Right forelimb (tissue), 1 donor: ENCODE measurements around the gene HNRNPM.
"Not testable (repeated sequence)": the region's sequence is repeated elsewhere in the genome, so short reads cannot be mapped to it uniquely, and the experiment has no call there.

Experiments
- DNase-seq: peaks from one replicate; pipeline ENCODE4 v3.0.0-alpha.2; 2018

HNRNPM gene

DNA sequence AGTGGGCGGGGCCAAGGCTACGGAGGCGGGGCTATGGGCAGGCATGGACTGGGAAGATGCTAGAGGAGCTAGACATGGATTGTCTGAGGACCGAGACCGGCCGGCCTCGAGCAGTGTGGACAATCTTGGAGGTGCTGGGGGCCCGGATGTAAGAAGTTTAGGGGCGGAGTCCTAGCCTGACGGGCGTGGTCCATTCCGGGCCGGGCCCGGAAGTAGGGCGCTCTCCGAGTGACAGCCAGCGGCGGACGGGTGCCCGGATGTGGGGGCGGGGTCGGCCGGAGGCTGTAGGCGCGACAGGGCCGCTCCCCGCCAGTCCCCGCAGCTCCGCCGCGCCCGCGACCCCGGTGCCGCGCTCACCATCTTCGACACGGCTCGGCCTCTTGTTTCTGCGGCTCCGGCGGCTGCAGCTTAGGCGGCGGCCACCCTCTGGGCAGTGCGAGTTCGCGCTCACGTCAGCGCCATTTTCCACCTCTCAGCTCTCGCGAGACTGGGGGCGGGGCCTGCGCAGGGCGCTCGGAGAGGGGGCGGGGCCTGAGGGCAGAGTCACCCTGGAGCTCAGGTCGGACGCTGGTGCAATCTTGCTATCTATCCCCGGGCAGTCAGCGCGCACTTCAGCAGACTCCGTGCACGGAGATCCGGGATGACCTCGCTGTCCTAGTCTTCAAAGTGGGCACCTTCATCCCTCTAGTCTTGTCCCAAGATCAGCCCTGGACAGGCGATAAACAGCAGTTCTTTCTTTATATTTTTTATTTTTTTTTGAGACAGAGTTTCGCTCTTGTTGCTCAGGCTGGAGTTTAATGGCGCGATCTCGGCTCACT is 69.1 kb downstream of the HNRNPM start, which contains the start of gene ZNF414:
TSS of gene ZNF414 (minus strand) at position 481 of the 818 bp plus-strand sequence. CDS start at position 360, 121 bp downstream.
- peak; percentile 99 for DNase-seq

DNA sequence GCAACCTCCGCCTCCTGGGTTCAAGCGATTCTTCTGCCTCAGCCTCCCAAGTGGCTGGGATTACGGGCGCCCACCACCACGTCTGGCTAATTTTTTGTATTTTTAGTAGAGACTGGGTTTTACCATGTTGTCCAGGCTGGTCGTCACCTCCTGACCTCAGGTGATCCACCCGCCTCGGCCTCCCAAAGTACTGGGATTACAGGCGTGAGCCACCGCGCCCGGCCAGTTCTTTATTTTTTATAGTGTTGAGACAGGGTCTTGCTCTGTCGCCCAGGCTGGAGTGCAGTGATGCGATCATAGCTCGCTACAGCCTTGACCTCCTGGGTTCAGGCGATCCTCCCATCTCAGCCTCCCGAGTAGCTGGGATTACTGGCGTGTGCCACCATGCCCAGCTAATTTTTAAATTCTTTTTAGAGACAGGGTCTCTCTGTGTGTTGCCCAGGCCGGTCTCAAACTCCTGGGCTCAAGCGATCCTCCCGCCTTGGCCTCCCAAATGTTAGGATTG is 69.8 kb downstream of the HNRNPM start:
- not testable (repeated sequence) for DNase-seq

DNA sequence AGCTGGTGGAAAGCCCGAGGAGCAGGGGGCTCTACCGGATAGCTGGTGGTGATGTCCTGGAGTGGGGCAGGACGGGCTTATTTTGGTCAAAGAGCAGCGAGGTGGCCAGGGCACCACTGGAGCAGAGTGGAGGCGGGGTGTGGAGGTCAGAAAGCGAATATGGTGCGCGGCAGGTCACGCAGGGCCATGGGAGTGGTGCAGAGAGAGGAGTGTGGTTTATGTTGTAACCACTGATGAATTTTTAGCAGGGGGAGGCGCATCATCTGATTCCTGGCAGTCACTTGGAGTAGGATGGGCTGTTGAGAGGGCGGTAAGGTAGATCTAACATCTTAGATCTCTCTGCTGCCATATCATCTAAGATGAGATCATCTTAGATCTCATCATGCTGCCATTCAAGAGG is 70.5 kb downstream of the HNRNPM start:
- no peak for DNase-seq

DNA sequence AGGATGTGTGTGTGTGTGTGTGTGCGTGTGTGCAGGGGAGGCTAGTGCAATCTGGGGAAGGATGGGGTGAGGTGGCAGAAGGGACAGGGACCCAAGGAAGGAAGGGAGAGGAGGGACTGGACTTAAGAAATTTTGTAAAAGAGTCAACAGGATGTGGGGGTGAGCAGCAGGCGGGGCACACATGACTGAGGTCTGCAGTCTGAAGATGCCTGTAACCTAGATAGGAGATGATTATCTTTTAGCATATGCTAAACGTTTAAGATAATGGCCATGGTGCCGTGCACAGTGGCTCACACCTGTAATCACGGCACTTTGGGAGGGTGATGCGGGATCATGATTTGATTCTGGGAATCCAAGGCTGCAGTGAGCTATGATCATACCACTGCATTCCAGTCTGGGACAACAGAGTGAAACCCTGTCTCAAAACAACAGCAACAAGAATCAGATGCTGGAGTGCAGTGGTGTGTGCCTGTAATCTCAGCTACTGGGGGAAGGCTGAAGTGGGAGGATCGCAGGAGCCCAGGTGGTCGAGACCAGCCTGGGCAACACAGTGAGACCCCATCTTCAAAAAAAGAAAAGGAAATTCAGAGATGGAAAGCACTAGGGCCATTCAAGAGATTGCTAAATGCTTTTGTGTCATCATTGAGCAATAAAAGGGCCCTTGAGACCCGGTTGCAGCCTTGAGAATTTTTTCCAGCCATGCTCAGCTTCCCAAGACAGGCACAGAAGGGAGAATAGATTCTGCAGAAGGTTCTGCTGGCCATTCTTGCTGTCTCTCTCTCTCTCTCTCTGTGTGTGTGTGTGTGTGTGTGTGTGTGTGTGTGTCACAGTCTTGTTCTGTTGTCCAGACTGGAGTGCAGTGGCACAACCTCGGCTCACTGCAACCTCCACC is 73.0 kb downstream of the HNRNPM start:
- no peak for DNase-seq

DNA sequence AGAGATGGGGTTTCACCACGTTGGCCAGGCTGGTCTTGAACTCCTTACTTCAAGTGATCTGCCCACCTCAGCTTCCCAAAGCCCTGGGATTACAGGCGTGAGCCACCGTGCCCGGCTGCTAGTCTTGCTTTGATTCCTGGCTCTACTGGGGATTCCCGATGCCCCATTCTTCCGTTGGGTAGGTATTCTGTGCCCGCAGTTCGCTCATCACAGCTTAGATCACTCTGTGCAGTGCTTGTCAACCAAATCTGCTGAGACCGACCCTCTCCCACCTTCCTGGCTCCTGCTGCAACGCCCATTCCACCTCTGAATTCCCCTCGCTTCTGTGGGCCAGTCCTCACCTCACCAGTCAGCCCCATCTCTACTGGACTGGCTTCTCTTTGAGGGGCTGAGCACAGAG is 73.8 kb downstream of the HNRNPM start:
- no peak for DNase-seq

DNA sequence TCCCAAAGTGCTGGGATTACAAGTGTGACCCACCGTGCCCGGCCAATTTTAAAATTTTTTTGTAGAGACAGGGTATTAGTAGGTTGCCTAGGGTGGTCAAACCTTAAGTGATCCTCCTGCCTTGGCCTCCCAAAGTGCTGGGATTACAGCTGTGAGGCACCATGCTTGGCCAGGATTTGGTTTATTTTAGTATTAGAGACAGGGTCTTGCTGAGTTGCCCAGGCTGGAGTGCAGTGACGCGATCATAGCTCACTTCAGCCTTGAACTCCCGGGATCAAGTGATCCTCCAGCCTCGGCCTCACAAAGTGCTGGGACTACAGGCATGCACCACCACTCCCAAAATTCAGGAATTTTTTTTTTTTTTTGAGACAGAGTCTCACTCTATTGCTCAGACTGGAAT is 74.6 kb downstream of the HNRNPM start:
- DNase-seq: no peak

DNA sequence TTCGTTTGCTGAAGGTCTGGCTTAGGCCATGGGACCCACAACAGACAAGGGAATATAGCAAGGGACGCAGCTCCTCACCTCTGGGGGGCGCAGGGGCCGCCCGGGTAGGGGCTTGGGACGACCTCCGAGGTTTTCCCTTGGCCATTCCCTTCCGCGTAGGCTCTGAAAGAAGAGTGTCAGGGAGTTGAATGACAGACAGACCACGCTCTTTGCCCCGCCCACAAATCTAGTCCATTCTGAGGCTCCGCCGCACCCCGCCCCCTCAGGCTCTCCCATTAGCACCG is 80.6 kb downstream of the HNRNPM start:
- no peak for DNase-seq

DNA sequence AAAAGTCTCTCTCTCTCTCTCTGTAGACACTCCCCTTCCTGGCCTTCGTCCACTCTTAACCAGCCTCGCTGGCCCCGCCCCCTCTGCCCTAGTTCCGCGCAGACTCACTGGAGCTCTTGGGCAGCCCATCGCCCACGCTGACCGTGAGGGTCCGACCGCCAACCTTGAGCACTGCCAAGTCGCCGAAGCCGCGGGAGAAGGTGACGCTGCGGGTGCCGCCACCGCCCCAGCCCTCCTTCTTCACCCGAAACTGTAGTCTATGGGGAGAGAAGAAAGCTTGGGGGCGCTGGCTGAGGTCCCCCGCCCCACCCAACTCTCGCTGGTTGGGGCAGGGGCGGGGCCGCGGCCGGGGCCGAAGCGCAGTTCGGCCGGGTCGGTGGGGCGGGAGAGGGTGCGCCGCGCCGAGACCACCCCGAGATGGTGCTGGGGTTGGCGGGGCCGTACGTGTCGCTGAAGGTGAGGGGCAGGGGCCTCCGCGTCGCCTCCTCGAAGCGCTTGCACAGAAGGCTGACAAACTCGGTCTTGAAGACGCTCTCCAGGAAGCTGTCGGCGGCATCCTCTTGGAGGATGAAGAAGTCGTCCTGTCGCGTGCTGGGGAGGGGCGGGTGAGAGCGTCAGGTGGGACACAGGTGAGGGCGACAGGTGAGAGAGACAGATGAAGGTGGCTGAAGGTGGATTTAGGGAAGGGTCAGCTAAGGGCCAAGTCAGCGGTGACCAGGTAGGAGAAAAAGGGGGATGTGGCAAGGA is 81.7 kb downstream of the HNRNPM start:
- peak; percentile 96 for DNase-seq

DNA sequence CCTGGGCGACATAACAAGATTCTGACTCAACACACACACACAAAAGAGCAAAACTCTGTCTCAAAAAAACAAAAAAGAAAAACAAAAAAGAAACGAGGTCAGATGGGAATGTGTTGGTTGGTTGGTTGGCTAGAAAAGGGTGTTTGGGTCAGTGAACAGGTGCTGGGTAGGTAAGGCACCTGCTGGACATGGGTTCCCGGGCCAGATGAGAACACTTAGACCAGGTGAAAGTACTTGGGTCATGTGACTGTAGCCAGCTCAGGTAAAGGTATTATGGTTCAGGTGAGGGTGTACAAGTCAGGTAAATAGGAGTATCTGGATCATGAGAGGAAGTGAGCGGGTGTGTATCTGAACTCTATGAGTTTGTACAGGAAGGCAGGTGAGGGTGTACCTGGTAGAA is 83.7 kb downstream of the HNRNPM start:
- no peak for DNase-seq

DNA sequence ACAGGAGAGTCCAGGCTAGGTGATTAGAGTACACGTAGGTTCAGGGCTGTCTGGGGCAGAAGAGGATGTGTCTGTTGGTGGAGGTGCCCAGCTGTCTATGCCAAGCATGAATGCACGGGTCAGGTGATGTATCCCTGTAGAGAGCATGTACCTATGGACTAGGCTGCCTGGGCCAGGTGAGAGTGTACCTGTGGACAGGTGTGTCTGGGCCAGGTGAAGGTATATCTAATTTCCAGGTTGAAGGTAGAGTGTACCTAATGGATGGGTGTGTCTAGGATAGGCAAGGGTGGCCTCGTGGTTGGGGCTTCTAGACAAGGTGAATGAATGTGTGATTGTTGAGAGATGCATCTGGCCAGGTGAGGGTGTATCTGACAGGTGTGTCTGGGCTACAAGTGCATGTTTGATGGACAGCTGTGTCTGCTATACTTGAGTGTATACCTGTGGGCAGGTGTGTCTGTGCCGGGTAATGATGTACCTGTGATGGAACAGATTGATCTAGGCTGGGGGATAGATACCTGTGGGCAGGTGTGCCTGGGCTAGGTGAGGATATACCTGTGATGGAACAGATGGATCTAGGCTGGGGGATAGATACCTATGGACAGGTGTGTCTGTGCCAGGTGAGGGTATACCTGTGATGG is 84.7 kb downstream of the HNRNPM start:
- no peak for DNase-seq

DNA sequence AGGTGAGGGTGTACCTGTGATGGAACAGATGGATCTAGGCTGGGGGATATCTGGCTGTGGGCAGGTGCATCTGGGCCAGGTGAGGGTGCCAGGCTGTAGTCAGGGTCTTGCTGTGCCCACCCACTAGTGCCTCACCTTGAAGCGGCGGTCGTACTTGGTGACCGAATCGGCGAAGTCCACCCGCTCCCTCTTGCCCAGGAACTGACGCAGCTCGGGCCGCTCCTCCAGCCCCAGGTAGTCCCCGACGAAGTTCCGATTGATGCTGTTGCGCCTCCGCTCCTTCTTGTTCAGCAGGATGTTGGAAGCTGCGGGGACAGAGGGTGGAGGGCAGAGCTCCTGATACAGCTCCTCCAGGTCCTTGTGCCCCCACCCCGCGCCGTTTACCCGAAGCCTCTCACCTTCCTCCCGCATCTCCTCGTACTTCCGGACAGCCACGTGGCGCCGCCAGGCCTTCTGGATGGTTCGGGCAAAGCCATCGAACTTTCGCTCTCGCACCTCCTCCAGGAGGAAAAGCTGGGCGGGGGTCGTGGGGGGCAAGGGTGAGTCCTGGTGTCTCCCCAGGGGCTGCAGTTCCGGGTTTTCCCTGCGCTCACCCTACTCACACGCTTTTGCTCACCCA is 85.4 kb downstream of the HNRNPM start:
- DNase-seq: no peak

DNA sequence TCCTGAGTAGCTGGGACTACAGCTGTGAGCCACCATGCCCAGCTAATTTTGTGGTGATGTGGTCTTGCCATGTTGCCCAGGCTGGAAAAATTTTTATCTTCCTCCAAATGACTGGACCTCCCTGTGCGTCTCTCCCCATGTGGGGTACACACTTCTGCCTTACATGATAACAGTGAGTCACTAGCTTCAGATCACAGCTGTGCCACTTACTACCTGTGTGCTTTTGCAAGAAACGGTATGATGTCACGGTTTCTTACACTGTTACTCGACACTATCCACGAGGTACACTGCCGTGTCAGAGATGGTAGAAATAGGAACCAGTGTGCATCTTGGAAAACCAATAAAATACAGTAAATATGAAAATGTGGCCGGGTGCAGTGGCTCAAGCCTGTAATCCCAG is 86.7 kb downstream of the HNRNPM start:
- DNase-seq: no peak

DNA sequence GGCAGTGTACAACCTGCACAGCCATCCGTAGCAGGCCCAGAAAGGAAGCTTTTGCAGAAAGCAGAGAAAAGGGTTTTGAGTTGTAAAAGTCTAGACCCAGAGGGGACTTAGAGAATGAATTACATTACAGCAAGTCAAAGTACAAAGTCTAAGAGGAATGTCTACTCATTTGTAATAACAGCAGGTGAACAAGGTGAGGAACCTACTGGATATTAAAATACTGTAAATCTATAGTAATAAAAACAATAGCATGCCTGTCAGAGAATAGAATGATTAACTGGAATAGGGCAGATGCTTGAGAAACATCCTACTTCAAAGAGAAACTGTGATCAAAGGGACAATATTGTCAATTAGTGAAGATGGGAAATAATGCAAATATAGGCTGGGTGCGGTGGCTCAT is 87.5 kb downstream of the HNRNPM start:
- no peak for DNase-seq

DNA sequence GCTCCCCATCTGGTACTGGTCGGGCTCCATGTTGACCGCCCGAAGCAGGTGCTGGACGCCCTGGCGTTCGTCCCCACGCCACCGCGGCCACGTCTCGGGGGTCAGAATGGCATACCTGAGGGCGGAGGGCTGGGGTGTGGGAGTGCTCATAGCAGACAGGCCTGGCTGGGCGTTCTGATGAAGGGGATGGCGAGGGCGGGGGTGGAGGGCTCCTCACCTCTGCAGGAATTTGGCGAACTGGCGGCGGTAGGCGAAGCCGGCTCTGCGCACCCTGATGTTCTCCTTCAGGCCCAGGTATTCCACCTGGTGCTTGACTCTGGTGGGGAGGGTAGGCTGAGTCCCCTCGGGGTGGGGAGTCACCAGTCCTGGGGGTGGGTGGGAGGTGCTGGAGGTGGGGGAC is 91.5 kb downstream of the HNRNPM start:
- no peak for DNase-seq

DNA sequence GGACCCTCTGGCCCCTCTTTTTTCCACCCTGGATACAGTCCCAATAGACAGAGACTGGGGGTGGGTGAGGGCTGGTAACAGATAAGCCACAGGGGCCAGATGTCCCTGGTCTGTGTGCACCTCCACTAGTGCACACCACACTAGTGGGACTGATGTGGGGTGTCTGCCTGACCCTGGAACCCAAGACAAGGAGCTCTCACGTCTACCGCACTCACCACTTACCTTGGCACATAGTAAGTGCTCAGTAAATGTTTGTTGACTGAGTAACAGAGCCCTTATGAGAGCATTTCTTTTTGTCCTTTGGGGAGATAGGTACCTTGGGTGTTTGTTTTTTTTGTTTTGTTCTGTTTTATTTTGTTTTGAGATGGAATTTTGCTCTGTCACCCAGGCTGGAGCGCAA is 92.3 kb downstream of the HNRNPM start:
- no peak for DNase-seq
